Activated naive CD4-positive, alpha-beta T cell treated with anti-CD3 and anti-CD28 coated beads for 36 hours (primary cell): ENCODE data around the gene LRRC71. TPM values are rescaled to one million over a fixed set of nuclear protein-coding genes. Genes with fewer than 3 reads are reported as not detected.
"Not testable (repeated sequence)": the region's sequence is repeated elsewhere in the genome, so short reads cannot be mapped to it uniquely, and the experiment has no call there.

Source experiments
- CTCF ChIA-PET: fragments of 350-600 bp; sonication (Branson Sonifier 250); formaldehyde crosslinking; loops from one replicate; lab custom pipeline; 2021; ENCODE audit warnings: antibody characterized with exemption; lab: Charles Lee
- DNase-seq: peaks from one replicate; pipeline ENCODE4 v3.0.0-alpha.2; 2020
- H3K27ac Mint-ChIP-seq: one replicate; pipeline ENCODE4 v1.8.0; 2021; ENCODE audit warnings: mild to moderate bottlenecking, mixed read lengths
- H3K27me3 Mint-ChIP-seq: one replicate; pipeline ENCODE4 v1.8.0; 2021; ENCODE audit warnings: low read depth, mixed read lengths
- H3K36me3 Mint-ChIP-seq: one replicate; pipeline ENCODE4 v1.8.0; 2021; ENCODE audit warnings: low read depth, mixed read lengths
- H3K4me1 Mint-ChIP-seq: one replicate; pipeline ENCODE4 v1.8.0; 2021; ENCODE audit warnings: low read depth, mixed read lengths
- H3K4me3 Mint-ChIP-seq: one replicate; pipeline ENCODE4 v1.8.0; 2021; ENCODE audit warnings: mild to moderate bottlenecking, moderate library complexity, mixed read lengths
- H3K9me3 Mint-ChIP-seq: one replicate; pipeline ENCODE4 v1.8.0; 2021; ENCODE audit warnings: mixed read lengths
- intact Hi-C: fragments of 100-400 bp; cut with micrococcal nuclease; formaldehyde crosslinking; loops from one replicate; pipeline ENCODE4 v1.15.1; 2023
- total RNA-seq, 2 experiments: library from RNA; stranded (reverse); gene quantifications; one replicate each; pipeline ENCODE4 v1.2.3, GENCODE V29; 2021

The LRRC71 gene
- total RNA-seq, 2 experiments from 2014 or later = not detected

DNA sequence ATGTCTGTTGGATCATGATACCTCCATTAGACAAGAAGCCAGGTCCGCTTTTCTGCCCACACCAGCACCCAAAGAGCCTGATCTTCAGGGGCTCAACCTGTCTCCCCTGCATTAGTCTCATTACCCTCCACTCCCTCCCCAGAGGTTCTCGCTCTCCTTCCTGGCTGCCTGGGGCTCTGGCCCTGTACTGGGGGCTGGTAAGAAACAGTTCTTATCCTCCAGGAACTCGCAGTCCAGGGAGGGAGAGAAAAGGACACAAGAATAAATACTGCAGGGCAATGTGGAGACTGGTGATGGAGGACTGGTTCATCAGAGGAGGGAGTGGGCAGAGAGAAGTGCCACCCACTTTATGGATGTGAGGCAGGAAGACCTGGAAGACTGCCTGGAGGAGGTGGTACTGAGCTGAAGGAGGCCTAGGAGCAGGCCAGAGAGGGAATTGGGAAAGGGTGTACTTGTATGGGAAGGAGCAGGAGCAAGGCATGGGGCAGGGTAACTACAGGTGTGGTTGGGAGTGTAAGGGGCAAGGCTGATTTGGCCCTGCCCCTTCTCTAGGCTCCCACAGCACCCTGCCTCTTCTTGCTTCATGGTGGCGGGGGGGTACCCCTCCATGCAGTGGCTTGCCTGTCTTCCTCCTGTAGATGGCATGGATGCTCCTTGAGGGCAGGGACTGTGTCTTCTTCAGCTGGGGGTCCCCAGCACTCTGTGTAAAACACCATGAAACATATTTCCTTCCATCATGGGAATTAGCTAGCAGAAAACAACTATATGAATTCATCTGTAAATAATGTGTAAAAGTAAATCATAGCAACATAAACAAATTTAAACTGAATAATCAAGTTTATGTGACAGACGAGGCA lies 5.0 kb downstream of the LRRC71 start:
- no peak overlapping the region for H3K4me3 Mint-ChIP-seq
- no peaks in the 10 kb centered on the region for H3K36me3 Mint-ChIP-seq
- H3K27me3 Mint-ChIP-seq = peaks cover 84% of the 10 kb centered on the region
- CTCF ChIA-PET = interaction anchor here (0.6 to 6.9 kb wide), 5 partner anchors 12 to 33 kb away, joined by 3 to 79 read pairs (median 3); partner anchors contain the start of gene PEAR1
- no peaks in the 10 kb centered on the region for H3K9me3 Mint-ChIP-seq
- no peak for DNase-seq
- intact Hi-C loops = no loop called here
- H3K27ac Mint-ChIP-seq = no peak overlapping the region
- peaks cover 16% of the 10 kb centered on the region for H3K4me1 Mint-ChIP-seq

DNA sequence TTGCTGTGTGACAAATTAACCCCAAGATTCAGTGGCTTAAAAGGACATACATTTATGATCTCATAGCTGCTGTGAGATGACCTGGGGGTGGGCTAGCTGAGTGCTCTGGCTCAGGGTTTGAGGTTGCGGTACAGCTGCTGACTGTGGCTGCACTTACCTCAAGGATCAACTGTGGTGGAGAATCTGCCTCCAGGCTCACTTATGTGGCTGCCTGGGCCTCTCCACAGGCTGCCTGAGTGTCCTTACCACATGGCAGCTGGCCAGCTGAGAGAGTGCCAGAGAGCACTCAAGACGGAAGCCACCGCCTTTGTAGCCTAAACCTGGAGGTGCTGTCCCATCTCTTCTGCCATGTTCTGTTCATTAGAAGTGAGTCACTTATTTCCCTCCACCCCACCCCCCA lies 5.7 kb downstream of the LRRC71 start:
- peak; percentile 69 for DNase-seq
- CTCF ChIA-PET = interaction anchor here (0.7 to 6.9 kb wide), 4 partner anchors 16 to 79 kb away, joined by 3 to 79 read pairs (median 4); partner anchors contain the start of gene PEAR1
- no peaks in the 10 kb centered on the region for H3K9me3 Mint-ChIP-seq

DNA sequence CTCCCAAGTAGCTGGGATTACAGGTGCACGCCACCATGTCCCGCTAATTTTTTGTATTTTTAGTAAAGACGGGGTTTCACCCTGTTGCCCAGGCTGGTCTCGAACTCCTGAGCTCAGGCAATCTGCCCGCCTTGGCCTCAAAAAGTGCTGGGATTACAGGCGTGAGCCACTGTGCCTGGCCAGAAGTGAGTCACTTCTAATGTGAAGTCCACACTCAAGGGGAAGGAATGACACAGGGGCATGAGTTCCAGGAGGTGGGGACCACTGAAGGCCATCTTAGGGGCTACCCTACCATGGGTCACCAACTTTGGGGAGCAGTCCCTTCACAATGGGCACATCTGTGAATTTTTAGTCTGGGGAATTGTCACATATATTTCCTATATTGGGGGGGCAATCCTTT lies 6.3 kb downstream of the LRRC71 start:
- H3K27ac Mint-ChIP-seq, DNase-seq, H3K4me3 Mint-ChIP-seq, H3K36me3 Mint-ChIP-seq, H3K9me3 Mint-ChIP-seq: not testable (repeated sequence)
- intact Hi-C loops = loop anchor here (1.0 kb wide), 2 partner anchors 16 to 34 kb away; no protein-coding TSS in a partner anchor
- peaks cover 14% of the 10 kb centered on the region for H3K4me1 Mint-ChIP-seq
- H3K27me3 Mint-ChIP-seq = peaks cover 84% of the 10 kb centered on the region
- CTCF ChIA-PET = interaction anchor here (0.6 to 6.9 kb wide), 5 partner anchors 16 to 237 kb away, joined by 3 to 79 read pairs (median 4); partner anchors contain the start of gene PEAR1

More for the DNA sequence above, 5.7 kb downstream of the LRRC71 start:
- Mint-ChIP-seq H3K27me3 (peaks cover 85% of the 10 kb centered on the region), H3K4me3 (no peak overlapping the region), H3K27ac (no peak overlapping the region), H3K36me3 (no peaks in the 10 kb centered on the region), H3K4me1 (peaks cover 14% of the 10 kb centered on the region)
- intact Hi-C loops = no loop called here

DNA sequence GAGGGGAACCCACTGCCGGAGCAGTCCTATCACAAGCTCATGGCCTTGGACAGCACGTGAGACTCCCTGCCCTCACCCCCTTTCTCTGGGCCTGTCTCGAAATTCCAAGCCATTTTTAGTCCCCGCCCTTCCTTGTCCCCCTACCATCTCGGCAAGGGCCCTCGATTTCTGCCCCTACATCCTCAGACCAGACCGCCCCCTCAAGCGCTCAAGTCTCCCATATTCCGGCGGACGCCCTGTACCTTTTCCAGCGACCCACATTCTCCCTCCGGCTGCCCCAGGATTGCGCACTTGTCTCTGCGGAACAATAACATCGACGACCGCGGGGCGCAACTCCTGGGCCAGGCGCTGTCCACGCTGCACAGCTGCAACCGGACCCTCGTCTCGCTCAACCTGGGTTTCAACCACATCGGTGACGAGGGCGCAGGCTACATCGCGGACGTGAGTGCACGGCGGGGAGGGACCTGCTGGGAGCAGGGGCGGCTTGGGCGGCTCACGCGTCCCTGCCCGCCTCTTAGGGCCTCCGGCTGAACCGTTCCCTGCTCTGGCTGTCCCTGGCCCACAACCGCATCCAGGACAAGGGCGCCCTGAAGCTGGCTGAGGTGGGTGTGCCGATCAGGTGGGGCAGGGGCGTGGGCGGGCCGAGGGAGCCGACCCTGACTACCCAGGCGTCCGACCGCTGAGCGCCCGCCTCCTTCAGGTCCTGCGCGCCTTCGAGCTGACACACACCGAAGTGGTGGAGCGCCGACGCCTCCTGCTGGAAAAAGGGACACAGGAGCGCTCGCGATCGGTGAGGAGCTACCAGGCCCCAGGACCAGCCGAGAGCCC lies 7.0 kb downstream of the LRRC71 start:
- CTCF ChIA-PET = interaction anchor here (0.7 to 6.9 kb wide), 17 partner anchors 8 to 300 kb away, joined by 3 to 79 read pairs (median 4); partner anchors contain the start of genes NTRK1 and PEAR1
- peaks cover 14% of the 10 kb centered on the region for H3K4me1 Mint-ChIP-seq
- intact Hi-C loops = loop anchor here (1.0 kb wide), 2 partner anchors 17 to 35 kb away; no protein-coding TSS in a partner anchor
- no peak overlapping the region for H3K4me3 Mint-ChIP-seq
- H3K9me3 Mint-ChIP-seq = no peaks in the 10 kb centered on the region
- peak; percentile 84 for DNase-seq
- peaks cover 77% of the 10 kb centered on the region for H3K27me3 Mint-ChIP-seq
- H3K36me3 Mint-ChIP-seq = no peaks in the 10 kb centered on the region
- no peak overlapping the region for H3K27ac Mint-ChIP-seq

DNA sequence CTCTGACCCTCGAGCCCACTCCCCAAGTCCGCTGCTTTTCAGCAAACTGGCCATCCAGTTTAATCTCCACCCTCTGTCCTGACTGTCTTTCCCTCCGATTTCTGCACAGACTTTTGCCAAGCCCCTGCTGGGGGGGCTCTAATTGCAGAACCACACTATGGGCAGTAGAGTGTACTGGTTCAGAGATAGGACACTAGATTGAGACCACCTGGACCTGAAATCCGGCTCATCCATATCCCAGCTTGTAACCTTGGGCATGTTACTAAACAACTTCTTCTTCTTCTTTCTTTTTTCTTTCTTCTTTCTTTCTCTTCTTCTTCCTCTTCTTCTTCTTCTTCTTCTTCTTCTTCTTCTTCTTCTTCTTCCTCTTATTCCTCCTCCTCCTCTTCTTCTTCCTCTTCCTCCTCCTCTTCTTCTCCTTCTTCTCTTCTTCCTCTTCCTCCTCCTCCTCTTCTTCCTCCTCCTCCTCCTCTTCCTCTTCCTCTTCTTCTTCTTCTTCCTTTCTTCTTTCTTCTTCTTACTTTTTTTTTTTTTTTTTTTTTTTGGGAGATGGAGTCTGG lies 7.7 kb downstream of the LRRC71 start:
- peaks cover 14% of the 10 kb centered on the region for H3K4me1 Mint-ChIP-seq
- CTCF ChIA-PET = interaction anchor here (0.7 to 6.9 kb wide), 15 partner anchors 8 to 301 kb away, joined by 3 to 79 read pairs (median 5); partner anchors contain the start of genes NTRK1 and PEAR1
- H3K9me3 Mint-ChIP-seq = no peaks in the 10 kb centered on the region
- no peak overlapping the region for H3K4me3 Mint-ChIP-seq
- no peak for DNase-seq
- H3K36me3 Mint-ChIP-seq = no peaks in the 10 kb centered on the region
- peaks cover 71% of the 10 kb centered on the region for H3K27me3 Mint-ChIP-seq
- no peak overlapping the region for H3K27ac Mint-ChIP-seq
- intact Hi-C loops = no loop called here

DNA sequence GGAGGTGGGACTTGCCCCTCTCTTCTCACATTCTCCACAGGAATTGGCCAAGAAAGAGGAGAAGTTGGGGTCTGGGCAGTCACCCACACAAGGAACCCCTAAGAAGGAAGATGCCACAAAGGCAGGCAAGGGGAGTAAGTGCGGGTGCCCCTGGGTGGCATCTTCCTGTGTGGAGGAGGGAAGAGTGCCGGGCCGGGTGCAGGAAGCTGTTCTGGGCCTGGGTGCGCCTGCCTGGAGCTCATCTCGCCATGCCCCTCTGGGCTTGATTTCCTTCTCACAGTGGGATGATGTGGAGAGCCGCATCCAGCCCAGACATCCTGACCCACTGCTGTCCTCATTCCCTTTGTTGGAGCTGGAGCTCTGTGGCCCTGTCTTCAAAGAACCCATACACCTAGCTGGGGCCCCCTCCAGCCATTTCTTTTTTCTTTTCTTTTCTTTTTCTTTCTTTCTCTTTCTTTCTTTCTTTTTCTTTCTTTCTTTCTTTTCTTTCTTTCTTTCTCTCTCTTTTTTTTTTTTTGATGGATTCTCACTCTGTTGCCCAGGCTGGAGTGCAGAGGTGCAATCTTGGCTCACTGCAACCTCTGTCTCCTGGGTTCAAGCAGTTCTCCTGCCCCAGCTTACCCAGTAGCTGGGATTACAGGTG lies 9.3 kb downstream of the LRRC71 start:
- Mint-ChIP-seq H3K27ac (no peak overlapping the region), H3K4me3 (no peak overlapping the region), H3K4me1 (peaks cover 10% of the 10 kb centered on the region), H3K27me3 (peaks cover 60% of the 10 kb centered on the region), H3K9me3 (no peaks in the 10 kb centered on the region), H3K36me3 (no peaks in the 10 kb centered on the region)
- intact Hi-C loops = no loop called here
- CTCF ChIA-PET = interaction anchor here (0.8 to 6.9 kb wide), 3 partner anchors 31 to 70 kb away, joined by 3 to 79 read pairs (median 9); partner anchors contain the start of genes NTRK1 and PEAR1
- DNase-seq = no peak

DNA sequence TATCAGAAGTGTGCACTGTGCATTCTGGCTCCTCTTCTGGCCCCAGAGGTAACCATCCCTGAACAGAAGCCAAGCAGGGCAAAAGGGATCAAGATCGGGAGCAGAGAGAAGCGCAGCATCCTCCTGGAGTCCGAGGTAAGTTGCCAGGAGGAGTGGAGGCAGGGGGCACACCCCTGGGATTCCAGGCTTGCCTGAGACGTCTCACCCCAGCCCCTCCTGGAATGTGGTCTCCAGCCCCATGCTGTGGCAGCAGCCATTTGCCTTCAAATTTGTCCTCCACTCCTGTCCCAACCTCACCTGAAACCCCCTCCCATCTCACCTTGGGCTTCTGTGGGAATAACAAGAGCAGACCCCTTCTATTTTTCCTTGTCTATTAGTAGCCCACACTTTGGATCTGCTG lies 10.1 kb downstream of the LRRC71 start:
- peaks cover 53% of the 10 kb centered on the region for H3K27me3 Mint-ChIP-seq
- no peaks in the 10 kb centered on the region for H3K36me3 Mint-ChIP-seq
- CTCF ChIA-PET = interaction anchor here (6.9 kb wide), 1 partner anchor 38 kb away, joined by 79 read pairs; the partner anchor contains the start of gene PEAR1
- H3K9me3 Mint-ChIP-seq = no peaks in the 10 kb centered on the region
- no peak overlapping the region for H3K4me3 Mint-ChIP-seq
- H3K4me1 Mint-ChIP-seq = peaks cover 10% of the 10 kb centered on the region
- intact Hi-C loops = no loop called here
- DNase-seq = no peak
- H3K27ac Mint-ChIP-seq = no peak overlapping the region

DNA sequence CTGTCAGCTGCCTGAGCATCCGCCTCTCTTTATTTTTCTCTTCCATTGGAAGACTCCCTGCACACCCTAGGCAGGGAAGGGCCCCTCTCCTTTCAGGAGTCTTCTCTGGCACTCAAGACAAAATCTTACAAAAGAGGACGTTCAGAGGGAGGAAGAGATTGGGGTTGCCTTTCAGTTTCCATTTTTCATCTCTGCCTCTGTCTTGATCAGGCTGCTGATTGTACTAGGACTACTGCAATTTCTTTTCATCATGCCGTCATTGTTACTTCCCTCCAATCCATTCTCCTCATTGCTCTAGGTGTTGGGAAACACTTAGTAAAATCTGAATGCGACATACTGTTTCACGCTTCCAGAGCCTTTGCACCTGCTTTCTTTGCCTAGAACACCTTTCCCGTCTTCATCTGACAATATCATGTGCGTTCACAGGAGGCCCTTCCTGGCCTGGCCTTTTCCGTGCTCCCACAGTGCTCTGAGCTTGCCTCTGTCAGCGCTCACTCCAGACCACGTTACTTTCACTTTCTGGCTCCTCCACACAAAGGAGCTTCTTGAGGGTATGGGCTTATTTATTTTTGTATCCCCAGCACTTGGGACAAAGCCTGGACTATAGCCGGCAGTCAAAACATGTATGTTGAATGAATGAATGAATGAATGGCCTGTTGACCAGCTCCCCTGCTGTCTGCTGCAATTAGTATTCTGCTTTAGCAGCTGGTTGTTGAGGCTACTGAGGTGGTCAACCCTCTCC lies 10.9 kb downstream of the LRRC71 start:
- Mint-ChIP-seq H3K36me3 (no peaks in the 10 kb centered on the region), H3K4me3 (no peak overlapping the region), H3K27ac (no peak overlapping the region), H3K9me3 (no peaks in the 10 kb centered on the region), H3K4me1 (peaks cover 10% of the 10 kb centered on the region), H3K27me3 (peaks cover 44% of the 10 kb centered on the region)
- intact Hi-C loops = no loop called here
- CTCF ChIA-PET = interaction anchor here (1.0 to 3.1 kb wide), 4 partner anchors 18 to 123 kb away, joined by 4 to 15 read pairs (median 4); no protein-coding TSS in a partner anchor
- no peak for DNase-seq

DNA sequence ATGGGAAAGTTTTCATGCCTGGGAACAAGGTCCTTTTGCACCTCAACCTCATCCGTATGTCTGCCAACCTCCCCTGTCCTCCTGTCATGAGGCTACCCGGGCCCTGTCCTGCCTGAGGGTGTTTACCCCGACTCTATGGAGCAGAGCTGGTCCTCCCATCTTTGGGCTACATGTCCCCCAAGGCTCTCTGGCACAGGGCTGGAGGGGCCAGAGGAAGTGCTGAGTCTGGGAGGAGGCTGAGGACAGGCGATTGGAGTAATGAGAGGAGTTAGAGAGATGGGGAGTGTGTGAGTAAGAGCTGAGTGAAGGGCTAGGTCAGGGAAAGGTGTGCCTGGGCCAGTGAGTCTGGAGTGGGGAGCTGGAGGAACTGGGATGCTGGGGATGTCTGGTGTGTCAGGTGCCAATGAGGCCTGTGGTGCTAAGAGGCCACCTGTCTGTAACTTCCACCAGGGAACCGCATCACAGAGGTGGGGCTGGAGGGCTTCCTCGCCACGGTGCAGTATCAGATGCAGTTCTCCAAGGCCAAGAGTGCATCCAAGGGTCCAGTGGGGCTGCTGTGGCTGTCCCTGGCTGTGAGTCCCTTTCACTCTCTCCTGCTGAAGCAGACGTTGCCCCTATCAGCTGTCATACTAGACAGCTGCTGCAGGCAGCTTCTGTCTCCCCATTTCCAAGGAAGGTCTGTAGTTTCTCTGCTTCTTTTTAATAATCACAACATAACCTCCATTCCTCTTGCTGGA lies 11.7 kb downstream of the LRRC71 start:
- H3K27ac Mint-ChIP-seq = no peak overlapping the region
- H3K4me1 Mint-ChIP-seq = peaks cover 6% of the 10 kb centered on the region
- peaks cover 36% of the 10 kb centered on the region for H3K27me3 Mint-ChIP-seq
- no peak for DNase-seq
- CTCF ChIA-PET = interaction anchor here (1.0 to 3.1 kb wide), 4 partner anchors 18 to 122 kb away, joined by 4 to 15 read pairs (median 4); no protein-coding TSS in a partner anchor
- H3K36me3 Mint-ChIP-seq = no peaks in the 10 kb centered on the region
- intact Hi-C loops = no loop called here
- H3K4me3 Mint-ChIP-seq = no peak overlapping the region
- H3K9me3 Mint-ChIP-seq = no peaks in the 10 kb centered on the region

DNA sequence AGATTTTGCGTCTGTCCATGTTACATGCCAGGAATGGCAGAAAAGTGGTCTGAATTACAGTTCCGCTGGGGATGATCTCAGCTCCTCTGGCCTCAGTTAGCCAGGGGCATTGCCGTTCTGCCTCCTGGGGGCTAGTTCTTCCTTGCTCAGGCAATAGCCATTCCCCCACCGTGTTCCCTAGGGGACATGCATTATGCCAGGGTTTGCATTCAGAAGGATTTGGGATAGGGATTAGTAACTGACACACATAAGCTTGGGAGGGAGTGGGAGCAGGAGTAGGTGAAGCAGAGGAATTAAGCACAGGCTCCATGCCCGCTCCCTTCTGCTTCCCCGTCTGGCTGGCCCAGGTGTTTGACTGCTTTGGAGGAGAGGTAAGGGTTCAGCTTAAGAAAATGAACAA lies 12.7 kb downstream of the LRRC71 start:
- Mint-ChIP-seq H3K27ac (no peak overlapping the region), H3K36me3 (no peaks in the 10 kb centered on the region), H3K4me1 (no peaks in the 10 kb centered on the region), H3K4me3 (no peak overlapping the region), H3K9me3 (no peaks in the 10 kb centered on the region), H3K27me3 (peaks cover 29% of the 10 kb centered on the region)
- intact Hi-C loops = no loop called here
- CTCF ChIA-PET = interaction anchor here (3.1 kb wide), 1 partner anchor 21 kb away, joined by 15 read pairs; no protein-coding TSS in a partner anchor
- no peak for DNase-seq
